Measurements from ENCODE around the gene GRIP1.
A peak's percentile ranks its signal among the peaks of the same experiment; 100 is the strongest.

The GRIP1 gene

DNA sequence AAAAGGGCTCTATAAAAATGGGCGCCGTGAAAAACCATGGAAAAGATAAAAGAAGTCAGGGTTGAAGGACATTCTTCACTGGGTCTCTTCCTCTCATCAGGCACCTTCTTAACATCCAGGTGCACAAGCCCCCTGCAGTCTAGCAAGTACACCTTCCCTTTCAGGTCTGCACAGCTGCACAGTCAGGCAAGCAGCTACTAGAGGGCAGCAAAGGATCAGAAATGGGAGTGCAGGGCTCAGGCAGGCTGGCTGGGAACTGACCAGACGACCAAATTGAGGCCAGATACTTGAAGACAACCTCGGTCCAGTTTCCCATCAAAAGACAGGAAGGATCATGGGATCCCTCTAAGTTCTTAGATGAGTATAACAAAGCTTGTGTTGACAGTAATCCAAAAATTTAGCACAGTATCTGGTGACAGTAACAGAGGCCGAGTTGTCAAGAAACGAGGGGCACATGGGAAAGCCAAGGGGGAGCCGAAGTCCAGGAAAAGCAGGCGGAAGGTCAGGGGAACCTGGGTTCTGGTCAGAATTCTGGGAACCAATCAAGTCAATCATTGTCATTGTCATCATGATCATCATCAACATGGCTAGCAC lies 10.1 kb upstream of the GRIP1 start:
- Histone ChIP-seq H3K9ac (ENCODE audit: low read length) (no peak overlapping the region), H3K4me3 (ENCODE audit: low read depth, low read length) (no peak overlapping the region), H3K27ac (ENCODE audit: low read depth, low read length) (no peak overlapping the region), H3K9me3 (ENCODE audit: control insufficient read depth, insufficient read depth, low read depth, low read length) (no peaks in the 10 kb centered on the region), H3K36me3 (ENCODE audit: control insufficient read depth, insufficient read depth, low read length) (no peaks in the 10 kb centered on the region), H3K27me3 (ENCODE audit: control insufficient read depth, insufficient read depth, low read length) (no peaks in the 10 kb centered on the region), H3K4me1 (ENCODE audit: control insufficient read depth, insufficient read depth, low read length) (peaks cover 16% of the 10 kb centered on the region; the same call in 1 of the 2 replicates)

DNA sequence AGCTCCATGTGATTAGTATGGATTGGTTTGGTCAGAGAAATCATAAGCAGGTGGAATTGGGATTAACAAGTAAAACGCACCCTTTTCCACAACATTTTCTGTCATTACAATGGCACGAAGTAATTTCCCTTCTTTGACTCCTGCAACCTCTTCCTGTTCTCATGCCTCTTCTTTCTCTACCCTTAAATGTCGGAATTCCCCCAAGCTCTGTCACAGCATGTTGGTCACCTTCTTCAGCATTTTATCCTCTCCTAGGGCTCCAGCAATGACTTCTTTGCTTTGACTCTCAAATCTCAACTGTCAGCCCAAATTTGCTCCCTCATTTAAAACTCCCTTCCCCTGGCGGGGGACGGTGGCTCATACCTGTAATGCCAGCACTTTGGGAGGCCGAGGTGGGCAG lies 5.3 kb upstream of the GRIP1 start:
- H3K27ac ChIP-seq (ENCODE audit: low read depth, low read length): no peak overlapping the region
- H3K4me3 ChIP-seq (ENCODE audit: low read depth, low read length): no peak overlapping the region
- no peaks in the 10 kb centered on the region for H3K9me3 ChIP-seq (ENCODE audit: control insufficient read depth, insufficient read depth, low read depth, low read length)
- H3K36me3 ChIP-seq (ENCODE audit: control insufficient read depth, insufficient read depth, low read length): no peaks in the 10 kb centered on the region
- H3K9ac ChIP-seq (ENCODE audit: low read length): no peak overlapping the region
- no peaks in the 10 kb centered on the region for H3K27me3 ChIP-seq (ENCODE audit: control insufficient read depth, insufficient read depth, low read length)
- H3K4me1 ChIP-seq (ENCODE audit: control insufficient read depth, insufficient read depth, low read length): peaks cover 15% of the 10 kb centered on the region

DNA sequence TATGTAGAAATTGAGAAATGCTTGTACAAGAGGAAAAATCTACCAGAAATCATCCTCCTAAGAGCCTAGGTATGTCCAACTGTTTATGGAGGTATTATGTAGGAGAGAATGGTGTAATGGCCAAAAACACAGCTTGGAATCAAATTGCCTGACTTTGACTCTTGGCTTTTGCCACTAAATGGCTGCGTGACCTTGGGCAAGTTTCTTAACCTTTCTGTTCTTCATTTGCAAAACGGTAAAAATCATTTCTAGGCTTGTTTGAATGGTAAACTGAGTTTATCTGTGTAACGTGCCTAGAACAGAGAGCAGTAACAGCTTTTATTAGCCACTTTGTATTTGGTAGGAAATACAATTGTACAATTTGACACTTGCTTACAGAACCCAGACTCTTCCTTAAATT lies 4.9 kb upstream of the GRIP1 start:
- Histone ChIP-seq H3K27me3 (ENCODE audit: control insufficient read depth, insufficient read depth, low read length) (no peaks in the 10 kb centered on the region), H3K36me3 (ENCODE audit: control insufficient read depth, insufficient read depth, low read length) (no peaks in the 10 kb centered on the region), H3K9me3 (ENCODE audit: control insufficient read depth, insufficient read depth, low read depth, low read length) (no peaks in the 10 kb centered on the region), H3K9ac (ENCODE audit: low read length) (no peak overlapping the region), H3K4me3 (ENCODE audit: low read depth, low read length) (no peak overlapping the region), H3K27ac (ENCODE audit: low read depth, low read length) (no peak overlapping the region), H3K4me1 (ENCODE audit: control insufficient read depth, insufficient read depth, low read length) (peaks cover 18% of the 10 kb centered on the region)

DNA sequence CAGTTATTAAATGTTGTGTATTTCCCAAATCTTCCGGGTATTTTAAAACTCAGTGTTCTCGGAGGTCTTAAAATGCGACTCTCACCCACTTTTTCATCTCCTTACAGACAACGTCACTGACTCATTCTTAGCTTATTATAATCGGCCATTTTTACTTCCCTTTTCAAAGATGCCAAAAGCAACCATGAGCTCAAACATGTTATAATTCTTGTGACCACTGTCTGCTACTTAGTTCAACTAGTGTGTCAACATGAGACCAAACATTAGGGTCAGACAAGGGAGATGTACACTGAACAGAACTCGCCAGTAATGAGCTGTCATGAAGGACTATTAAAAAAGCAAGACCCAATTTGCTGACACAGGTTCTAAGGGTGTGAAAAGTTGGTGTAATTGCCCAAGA lies 4.2 kb upstream of the GRIP1 start:
- Histone ChIP-seq H3K27ac (ENCODE audit: low read depth, low read length) (no peak overlapping the region), H3K9me3 (ENCODE audit: control insufficient read depth, insufficient read depth, low read depth, low read length) (no peaks in the 10 kb centered on the region), H3K36me3 (ENCODE audit: control insufficient read depth, insufficient read depth, low read length) (no peaks in the 10 kb centered on the region), H3K27me3 (ENCODE audit: control insufficient read depth, insufficient read depth, low read length) (no peaks in the 10 kb centered on the region), H3K9ac (ENCODE audit: low read length) (no peak overlapping the region), H3K4me1 (ENCODE audit: control insufficient read depth, insufficient read depth, low read length) (peaks cover 24% of the 10 kb centered on the region), H3K4me3 (ENCODE audit: low read depth, low read length) (no peak overlapping the region)

DNA sequence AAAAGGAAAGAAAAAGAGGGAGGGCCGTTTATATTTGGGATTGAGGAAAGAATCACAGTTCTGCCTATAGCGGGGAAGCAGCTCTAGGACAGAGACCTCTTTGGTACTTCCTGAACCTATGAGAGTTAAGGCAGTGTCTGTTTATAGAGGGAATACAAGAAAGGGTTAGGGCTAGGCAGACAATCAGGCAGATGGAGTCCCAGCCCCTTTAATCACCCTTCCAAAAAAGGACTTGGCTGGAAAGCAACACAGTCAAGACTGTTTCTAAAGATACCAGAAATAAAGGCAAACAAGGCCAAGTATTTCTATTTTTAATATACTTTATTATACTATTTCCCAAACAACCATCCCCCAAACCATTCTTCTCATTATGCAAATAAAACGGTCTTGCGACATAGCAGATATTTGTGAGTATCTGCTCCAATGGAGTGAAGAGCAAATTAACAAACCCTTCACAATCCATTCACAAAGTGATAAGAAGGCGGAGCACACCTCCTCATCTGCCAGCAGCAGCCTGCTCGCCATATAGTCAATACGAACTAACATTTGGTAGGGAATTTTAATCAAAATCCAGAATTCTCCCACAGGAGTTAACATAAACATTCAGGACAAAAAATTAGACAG lies 697 bp upstream of the GRIP1 start:
- H3K27ac ChIP-seq (ENCODE audit: low read depth, low read length): no peak overlapping the region
- H3K9me3 ChIP-seq (ENCODE audit: control insufficient read depth, insufficient read depth, low read depth, low read length): no peaks in the 10 kb centered on the region
- H3K4me1 ChIP-seq (ENCODE audit: control insufficient read depth, insufficient read depth, low read length): peaks cover 20% of the 10 kb centered on the region
- no peak overlapping the region for H3K9ac ChIP-seq (ENCODE audit: low read length)
- no peaks in the 10 kb centered on the region for H3K36me3 ChIP-seq (ENCODE audit: control insufficient read depth, insufficient read depth, low read length)
- H3K4me3 ChIP-seq (ENCODE audit: low read depth, low read length): no peak overlapping the region
- H3K27me3 ChIP-seq (ENCODE audit: control insufficient read depth, insufficient read depth, low read length): no peaks in the 10 kb centered on the region

DNA sequence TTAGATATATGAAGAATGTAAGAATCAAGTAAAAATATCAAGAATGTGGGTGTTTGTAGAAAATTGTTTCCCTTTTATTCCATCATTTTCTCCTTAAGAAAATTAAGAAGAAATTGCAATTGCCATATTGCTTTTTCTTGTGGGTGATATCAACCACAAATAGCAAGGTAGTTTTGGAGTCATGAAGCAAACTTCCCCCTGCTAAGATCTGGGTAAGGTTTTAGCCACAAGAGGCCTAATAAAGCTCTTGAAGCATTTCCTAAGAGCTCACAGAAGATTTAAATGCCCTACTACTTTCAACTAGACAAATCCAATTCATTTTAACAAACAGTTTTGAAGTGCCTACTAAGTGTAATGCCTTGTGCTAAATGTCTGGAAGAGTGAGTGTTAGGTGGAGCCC lies 2.6 kb downstream of the GRIP1 start:
- Histone ChIP-seq H3K36me3 (ENCODE audit: control insufficient read depth, insufficient read depth, low read length) (no peaks in the 10 kb centered on the region), H3K4me3 (ENCODE audit: low read depth, low read length) (no peak overlapping the region), H3K9ac (ENCODE audit: low read length) (no peak overlapping the region), H3K27ac (ENCODE audit: low read depth, low read length) (no peak overlapping the region), H3K27me3 (ENCODE audit: control insufficient read depth, insufficient read depth, low read length) (no peaks in the 10 kb centered on the region), H3K9me3 (ENCODE audit: control insufficient read depth, insufficient read depth, low read depth, low read length) (no peaks in the 10 kb centered on the region), H3K4me1 (ENCODE audit: control insufficient read depth, insufficient read depth, low read length) (peaks cover 21% of the 10 kb centered on the region)

DNA sequence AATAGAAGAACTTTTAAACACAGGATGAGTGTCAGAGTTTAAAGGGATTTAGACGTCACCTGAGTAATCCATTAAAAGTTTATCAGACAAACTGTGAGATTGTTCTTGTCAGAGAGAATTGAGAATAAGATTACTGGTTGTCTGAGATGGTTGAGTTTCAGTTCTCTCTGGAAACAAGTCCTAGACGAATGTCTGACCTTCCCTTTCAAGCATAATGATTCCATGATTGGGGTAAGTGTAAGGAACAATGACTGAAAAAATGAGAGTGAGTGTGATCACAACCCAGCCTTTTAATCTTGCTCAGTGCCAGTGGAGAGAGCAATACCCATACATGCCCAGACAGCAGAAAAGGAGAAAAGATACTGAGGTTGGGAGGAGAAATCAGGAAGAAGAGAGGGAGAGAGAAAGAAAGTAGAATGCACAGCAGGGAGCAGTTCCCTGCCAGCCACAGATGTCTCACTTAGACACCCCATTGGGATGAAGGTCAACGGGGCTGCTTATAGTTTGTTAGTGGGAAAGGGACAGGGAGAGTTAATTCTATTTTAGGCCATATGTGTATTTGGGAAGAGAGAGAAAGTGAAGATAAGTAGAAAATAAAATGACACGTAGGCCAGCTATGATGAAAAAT lies 4.3 kb downstream of the GRIP1 start:
- H3K9ac ChIP-seq (ENCODE audit: low read length): no peak overlapping the region
- no peaks in the 10 kb centered on the region for H3K36me3 ChIP-seq (ENCODE audit: control insufficient read depth, insufficient read depth, low read length)
- no peak overlapping the region for H3K4me3 ChIP-seq (ENCODE audit: low read depth, low read length)
- no peaks in the 10 kb centered on the region for H3K27me3 ChIP-seq (ENCODE audit: control insufficient read depth, insufficient read depth, low read length)
- H3K27ac ChIP-seq (ENCODE audit: low read depth, low read length): no peak overlapping the region; the same call in 1 of the 2 replicates
- H3K9me3 ChIP-seq (ENCODE audit: control insufficient read depth, insufficient read depth, low read depth, low read length): no peaks in the 10 kb centered on the region
- H3K4me1 ChIP-seq (ENCODE audit: control insufficient read depth, insufficient read depth, low read length): peaks cover 17% of the 10 kb centered on the region

DNA sequence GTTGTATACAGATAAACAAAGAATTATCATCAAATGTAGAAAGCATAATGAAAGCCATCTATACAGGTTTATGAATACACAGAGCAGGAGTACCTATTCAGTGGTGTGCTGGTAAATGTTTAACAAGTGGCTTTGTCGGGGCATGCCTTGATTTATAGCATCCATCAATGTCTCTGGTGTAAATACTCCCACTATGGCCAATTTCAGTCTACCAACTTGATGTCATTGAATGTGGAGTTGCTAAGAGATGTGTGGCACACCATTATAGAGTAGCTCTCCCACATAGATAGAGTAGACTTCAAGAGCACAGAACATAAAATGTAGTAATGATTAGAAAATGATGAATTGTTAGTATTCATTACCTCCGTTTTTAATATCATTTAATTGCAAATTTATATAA lies 9.3 kb downstream of the GRIP1 start:
- Histone ChIP-seq H3K4me3 (ENCODE audit: low read depth, low read length) (no peak overlapping the region), H3K9ac (ENCODE audit: low read length) (no peak overlapping the region), H3K27me3 (ENCODE audit: control insufficient read depth, insufficient read depth, low read length) (no peaks in the 10 kb centered on the region), H3K4me1 (ENCODE audit: control insufficient read depth, insufficient read depth, low read length) (peaks cover 6% of the 10 kb centered on the region; the same call in 1 of the 2 replicates), H3K9me3 (ENCODE audit: control insufficient read depth, insufficient read depth, low read depth, low read length) (no peaks in the 10 kb centered on the region), H3K27ac (ENCODE audit: low read depth, low read length) (no peak overlapping the region), H3K36me3 (ENCODE audit: control insufficient read depth, insufficient read depth, low read length) (no peaks in the 10 kb centered on the region)

DNA sequence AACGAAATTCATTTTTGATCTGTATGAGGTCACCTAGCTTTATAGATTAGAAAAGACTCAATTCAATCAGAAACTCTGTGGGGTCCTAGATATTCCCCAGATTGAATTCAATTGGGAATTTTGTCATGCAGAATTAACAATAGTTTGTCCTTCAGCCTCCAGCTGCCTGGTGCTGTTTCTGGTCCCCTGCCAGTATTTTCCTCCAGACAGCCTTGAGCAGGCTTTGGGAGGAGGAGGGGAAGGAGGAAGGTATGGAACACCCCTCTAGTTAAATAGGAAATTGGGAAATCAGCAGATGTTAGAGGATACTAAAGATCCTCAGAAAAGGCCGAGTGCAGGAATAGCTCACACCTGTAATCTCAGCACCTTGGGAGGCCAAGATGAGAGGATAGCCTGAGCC lies 10.6 kb downstream of the GRIP1 start:
- no peaks in the 10 kb centered on the region for H3K27me3 ChIP-seq (ENCODE audit: control insufficient read depth, insufficient read depth, low read length)
- no peaks in the 10 kb centered on the region for H3K36me3 ChIP-seq (ENCODE audit: control insufficient read depth, insufficient read depth, low read length)
- no peak overlapping the region for H3K9ac ChIP-seq (ENCODE audit: low read length)
- H3K4me1 ChIP-seq (ENCODE audit: control insufficient read depth, insufficient read depth, low read length): peaks cover 6% of the 10 kb centered on the region; the same call in 1 of the 2 replicates
- H3K4me3 ChIP-seq (ENCODE audit: low read depth, low read length): no peak overlapping the region
- H3K27ac ChIP-seq (ENCODE audit: low read depth, low read length): no peak overlapping the region
- H3K9me3 ChIP-seq (ENCODE audit: control insufficient read depth, insufficient read depth, low read depth, low read length): no peaks in the 10 kb centered on the region

DNA sequence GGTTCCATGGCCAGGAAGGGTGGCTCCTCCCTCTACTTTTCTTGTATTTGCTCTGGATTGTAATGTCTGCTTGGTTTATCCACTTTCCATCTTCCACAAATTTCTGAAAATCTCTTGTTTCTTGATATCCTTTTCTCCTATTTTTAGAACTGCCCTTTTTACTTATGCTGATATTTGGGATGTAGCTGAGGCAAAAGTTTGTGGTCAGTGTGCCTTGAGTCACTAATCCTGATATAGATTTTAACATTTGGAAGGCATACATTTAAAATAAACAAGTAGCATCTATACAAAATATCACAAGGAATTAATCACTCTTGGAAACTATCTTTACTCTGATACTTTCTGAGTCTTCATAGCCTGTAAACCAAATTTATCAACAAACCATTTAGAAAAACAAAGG lies 11.0 kb downstream of the GRIP1 start:
- H3K27ac ChIP-seq (ENCODE audit: low read depth, low read length): no peak overlapping the region
- no peaks in the 10 kb centered on the region for H3K9me3 ChIP-seq (ENCODE audit: control insufficient read depth, insufficient read depth, low read depth, low read length)
- peaks cover 6% of the 10 kb centered on the region; the same call in 1 of the 2 replicates for H3K4me1 ChIP-seq (ENCODE audit: control insufficient read depth, insufficient read depth, low read length)
- no peak overlapping the region for H3K4me3 ChIP-seq (ENCODE audit: low read depth, low read length)
- no peaks in the 10 kb centered on the region for H3K27me3 ChIP-seq (ENCODE audit: control insufficient read depth, insufficient read depth, low read length)
- H3K9ac ChIP-seq (ENCODE audit: low read length): peak overlapping the region; percentile 16
- no peaks in the 10 kb centered on the region for H3K36me3 ChIP-seq (ENCODE audit: control insufficient read depth, insufficient read depth, low read length)

DNA sequence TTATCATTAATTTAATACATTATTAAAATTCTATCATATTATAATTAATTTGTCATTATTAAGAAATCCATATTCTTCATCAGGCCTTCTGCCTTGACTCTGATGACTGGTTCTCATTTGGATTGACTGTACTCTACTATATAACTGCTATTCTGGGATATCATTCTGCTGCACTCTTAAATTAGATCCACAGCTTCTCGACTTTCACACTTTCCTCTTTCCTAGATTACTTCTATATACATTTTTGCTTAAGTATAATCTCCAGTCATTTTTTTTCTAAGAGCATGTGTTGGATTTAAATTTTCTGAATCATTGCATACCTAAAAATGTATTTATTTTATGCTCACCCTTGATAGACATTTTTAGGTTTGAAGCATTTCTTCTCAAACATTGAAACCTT lies 12.4 kb downstream of the GRIP1 start:
- H3K36me3 ChIP-seq (ENCODE audit: control insufficient read depth, insufficient read depth, low read length): no peaks in the 10 kb centered on the region
- no peak overlapping the region for H3K9ac ChIP-seq (ENCODE audit: low read length)
- H3K9me3 ChIP-seq (ENCODE audit: control insufficient read depth, insufficient read depth, low read depth, low read length): no peaks in the 10 kb centered on the region
- no peaks in the 10 kb centered on the region for H3K27me3 ChIP-seq (ENCODE audit: control insufficient read depth, insufficient read depth, low read length)
- H3K4me3 ChIP-seq (ENCODE audit: low read depth, low read length): no peak overlapping the region
- peaks cover 6% of the 10 kb centered on the region; the same call in 1 of the 2 replicates for H3K4me1 ChIP-seq (ENCODE audit: control insufficient read depth, insufficient read depth, low read length)
- no peak overlapping the region for H3K27ac ChIP-seq (ENCODE audit: low read depth, low read length)

All from HUES6 (cell line).